HUES48 (cell line): Measurements from ENCODE around the gene XYLT1.
"Not testable (repeated sequence)": the region's sequence is repeated elsewhere in the genome, so short reads cannot be mapped to it uniquely, and the experiment has no call there.

Source experiments
- H3K27ac ChIP-seq: one replicate; pipeline ENCODE4 v1.7.0; 2013; ENCODE audit warnings: low read depth, low read length, inconsistent platforms
- H3K27me3 ChIP-seq: 2 replicates; pipeline ENCODE4 v1.6.1; 2013; ENCODE audit warnings: mild to moderate bottlenecking, low read length; ENCODE audit not compliant: control insufficient read depth, insufficient read depth
- H3K36me3 ChIP-seq: 2 replicates; pipeline ENCODE4 v1.6.1; 2013; ENCODE audit warnings: low read length; ENCODE audit not compliant: control insufficient read depth, insufficient read depth
- H3K4me1 ChIP-seq: 2 replicates; pipeline ENCODE4 v1.6.1; 2013; ENCODE audit warnings: mild to moderate bottlenecking, low read length; ENCODE audit not compliant: control insufficient read depth, insufficient read depth
- H3K4me3 ChIP-seq: 2 replicates; pipeline ENCODE4 v1.5.1; 2013; ENCODE audit warnings: mild to moderate bottlenecking, low read depth, low read length
- H3K9ac ChIP-seq: 2 replicates; pipeline ENCODE4 v1.6.1; 2013; ENCODE audit warnings: mild to moderate bottlenecking, low read depth, low read length, moderate library complexity
- H3K9me3 ChIP-seq: 2 replicates; pipeline ENCODE4 v1.6.1; 2013; ENCODE audit warnings: low read length; ENCODE audit not compliant: control insufficient read depth, insufficient read depth

Gene XYLT1

GRCh38 chr16:17412791-17413190 lies 58.0 kb downstream of the XYLT1 start:
- no peak overlapping the region for H3K27ac ChIP-seq
- H3K27me3 ChIP-seq, result no peaks in the 10 kb centered on the region
- no peaks in the 10 kb centered on the region for H3K9me3 ChIP-seq
- peaks cover 27% of the 10 kb centered on the region for H3K4me1 ChIP-seq
- H3K36me3 ChIP-seq, result no peaks in the 10 kb centered on the region
- H3K4me3 ChIP-seq, result no peak overlapping the region
- H3K9ac ChIP-seq, result 0 out of 2 replicates have a peak overlapping the region, but pooled peaks have one; percentile 6

- H3K27me3 ChIP-seq, result no peaks in the 10 kb centered on the region
- H3K9ac ChIP-seq, result no peak overlapping the region
- no peak overlapping the region for H3K4me3 ChIP-seq
- peaks cover 26% of the 10 kb centered on the region for H3K4me1 ChIP-seq
- H3K9me3 ChIP-seq, result no peaks in the 10 kb centered on the region
- H3K27ac ChIP-seq, result no peak overlapping the region
- no peaks in the 10 kb centered on the region for H3K36me3 ChIP-seq
Observed at GRCh38 chr16:17412221-17412620, 58.5 kb downstream of the XYLT1 start.

- Histone ChIP-seq H3K9me3 (no peaks in the 10 kb centered on the region), H3K4me1 (peaks cover 20% of the 10 kb centered on the region), H3K36me3 (no peaks in the 10 kb centered on the region), H3K4me3 (no peak overlapping the region), H3K27me3 (no peaks in the 10 kb centered on the region), H3K27ac (peak overlapping the region; percentile 17), H3K9ac (no peak overlapping the region)
Observed at GRCh38 chr16:17411263-17411662, 59.5 kb downstream of the XYLT1 start.

- not testable (repeated sequence) for H3K9ac ChIP-seq, H3K27me3 ChIP-seq, H3K27ac ChIP-seq, H3K36me3 ChIP-seq, H3K9me3 ChIP-seq, H3K4me3 ChIP-seq
- peaks cover 18% of the 10 kb centered on the region for H3K4me1 ChIP-seq
Observed at GRCh38 chr16:17410316-17410715, 60.4 kb downstream of the XYLT1 start.

- Histone ChIP-seq H3K9ac (no peak overlapping the region), H3K4me3 (no peak overlapping the region), H3K27ac (no peak overlapping the region), H3K9me3 (no peaks in the 10 kb centered on the region), H3K4me1 (peaks cover 18% of the 10 kb centered on the region), H3K27me3 (no peaks in the 10 kb centered on the region), H3K36me3 (no peaks in the 10 kb centered on the region)
Observed at GRCh38 chr16:17409894-17410293, 60.9 kb downstream of the XYLT1 start.

GRCh38 chr16:17408955-17409441 lies 61.8 kb downstream of the XYLT1 start:
- peaks cover 18% of the 10 kb centered on the region for H3K4me1 ChIP-seq
- H3K9ac ChIP-seq, result no peak overlapping the region
- no peak overlapping the region for H3K27ac ChIP-seq
- H3K4me3 ChIP-seq, result no peak overlapping the region
- no peaks in the 10 kb centered on the region for H3K9me3 ChIP-seq
- no peaks in the 10 kb centered on the region for H3K27me3 ChIP-seq
- H3K36me3 ChIP-seq, result no peaks in the 10 kb centered on the region

- H3K9ac ChIP-seq, result no peak overlapping the region
- no peaks in the 10 kb centered on the region for H3K36me3 ChIP-seq
- H3K27ac ChIP-seq, result no peak overlapping the region
- peaks cover 18% of the 10 kb centered on the region for H3K4me1 ChIP-seq
- no peak overlapping the region for H3K4me3 ChIP-seq
- no peaks in the 10 kb centered on the region for H3K27me3 ChIP-seq
- no peaks in the 10 kb centered on the region for H3K9me3 ChIP-seq
Observed at GRCh38 chr16:17408296-17408695, 62.5 kb downstream of the XYLT1 start.

- no peak overlapping the region for H3K27ac ChIP-seq
- no peak overlapping the region for H3K9ac ChIP-seq
- no peaks in the 10 kb centered on the region for H3K36me3 ChIP-seq
- no peaks in the 10 kb centered on the region for H3K9me3 ChIP-seq
- H3K27me3 ChIP-seq, result no peaks in the 10 kb centered on the region
- H3K4me1 ChIP-seq, result peaks cover 12% of the 10 kb centered on the region
- H3K4me3 ChIP-seq, result no peak overlapping the region
Observed at GRCh38 chr16:17407321-17407720, 63.4 kb downstream of the XYLT1 start.

- Histone ChIP-seq H3K27ac (no peak overlapping the region), H3K4me1 (peaks cover 10% of the 10 kb centered on the region), H3K36me3 (no peaks in the 10 kb centered on the region), H3K27me3 (no peaks in the 10 kb centered on the region), H3K9me3 (no peaks in the 10 kb centered on the region), H3K9ac (no peak overlapping the region), H3K4me3 (no peak overlapping the region)
Observed at GRCh38 chr16:17404941-17405689, 65.6 kb downstream of the XYLT1 start.

- peaks cover 10% of the 10 kb centered on the region for H3K4me1 ChIP-seq
- no peak overlapping the region for H3K4me3 ChIP-seq
- no peaks in the 10 kb centered on the region for H3K27me3 ChIP-seq
- H3K27ac ChIP-seq, result no peak overlapping the region
- no peaks in the 10 kb centered on the region for H3K9me3 ChIP-seq
- H3K36me3 ChIP-seq, result no peaks in the 10 kb centered on the region
- H3K9ac ChIP-seq, result no peak overlapping the region
Observed at GRCh38 chr16:17403859-17404545, 66.8 kb downstream of the XYLT1 start.

- no peak overlapping the region for H3K4me3 ChIP-seq
- peaks cover 11% of the 10 kb centered on the region for H3K4me1 ChIP-seq
- H3K9me3 ChIP-seq, result no peaks in the 10 kb centered on the region
- H3K9ac ChIP-seq, result no peak overlapping the region
- H3K27me3 ChIP-seq, result no peaks in the 10 kb centered on the region
- H3K27ac ChIP-seq, result no peak overlapping the region
- no peaks in the 10 kb centered on the region for H3K36me3 ChIP-seq
Observed at GRCh38 chr16:17403156-17403809, 67.5 kb downstream of the XYLT1 start.
